HG03521 (cell line): ENCODE data around the gene RALGDS.

ENCODE experiments used
- ATAC-seq: cut with Tn5 transposase; IDR thresholded peaks from one replicate; pipeline ENCODE4 v1.9.1; 2021; ENCODE audit warnings: mild to moderate bottlenecking, moderate library complexity; ENCODE audit not compliant: unreplicated experiment

The RALGDS gene

GRCh38 chr9:133120501-133121197 is 391 bp downstream of the RALGDS start:
- ATAC-seq = peak; percentile 16

GRCh38 chr9:133119846-133120500 is 1.1 kb downstream of the RALGDS start:
- ATAC-seq = no peak

- no peak for ATAC-seq
Measured at GRCh38 chr9:133119103-133119845, 1.8 kb downstream of the RALGDS start.

DNA sequence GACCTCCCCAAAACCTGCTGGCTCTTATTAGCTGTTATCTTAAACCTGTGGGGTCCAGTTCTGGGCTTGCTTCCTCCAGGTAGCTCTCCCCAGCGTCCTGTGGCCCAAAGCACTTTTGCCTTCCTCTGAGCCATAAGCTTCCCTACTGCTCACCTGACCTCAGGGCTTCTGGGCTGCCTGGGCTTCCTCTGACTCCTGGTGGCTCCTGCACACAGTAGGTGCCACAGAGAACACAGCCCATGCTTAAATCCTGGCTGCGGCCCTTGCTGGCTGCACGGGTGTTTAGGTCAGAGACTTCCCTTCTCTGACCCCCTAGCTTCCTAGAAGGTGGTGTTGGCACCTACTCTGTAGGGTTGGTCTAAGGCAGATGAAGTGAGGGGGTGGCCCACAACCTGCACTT is 2.5 kb downstream of the RALGDS start:
- no peak for ATAC-seq

DNA sequence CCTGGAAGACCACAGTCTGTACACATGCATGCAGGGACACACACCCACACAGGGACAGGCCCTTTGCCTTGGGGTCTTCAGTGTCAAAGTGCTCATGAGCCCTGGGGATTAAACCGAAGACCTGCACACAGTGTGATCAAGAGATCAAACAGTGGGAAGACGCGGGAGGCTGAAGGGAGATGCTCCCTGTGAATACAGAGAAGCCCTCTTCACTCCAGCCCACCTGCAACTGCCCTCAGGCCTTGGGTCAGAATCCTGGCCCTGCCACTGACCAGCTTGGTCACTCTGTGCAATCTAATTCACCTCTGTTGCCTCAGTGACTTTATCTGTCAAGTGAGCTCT is 2.9 kb downstream of the RALGDS start:
- no peak for ATAC-seq

- no peak for ATAC-seq
Measured at GRCh38 chr9:133117271-133118178, 3.5 kb downstream of the RALGDS start.

GRCh38 chr9:133116346-133117231 is 4.5 kb downstream of the RALGDS start:
- ATAC-seq = no peak

- peak; percentile 59 for ATAC-seq
Measured at GRCh38 chr9:133115604-133116345, 5.3 kb downstream of the RALGDS start.

- ATAC-seq = no peak
Measured at GRCh38 chr9:133114886-133115603, 6.0 kb downstream of the RALGDS start.

DNA sequence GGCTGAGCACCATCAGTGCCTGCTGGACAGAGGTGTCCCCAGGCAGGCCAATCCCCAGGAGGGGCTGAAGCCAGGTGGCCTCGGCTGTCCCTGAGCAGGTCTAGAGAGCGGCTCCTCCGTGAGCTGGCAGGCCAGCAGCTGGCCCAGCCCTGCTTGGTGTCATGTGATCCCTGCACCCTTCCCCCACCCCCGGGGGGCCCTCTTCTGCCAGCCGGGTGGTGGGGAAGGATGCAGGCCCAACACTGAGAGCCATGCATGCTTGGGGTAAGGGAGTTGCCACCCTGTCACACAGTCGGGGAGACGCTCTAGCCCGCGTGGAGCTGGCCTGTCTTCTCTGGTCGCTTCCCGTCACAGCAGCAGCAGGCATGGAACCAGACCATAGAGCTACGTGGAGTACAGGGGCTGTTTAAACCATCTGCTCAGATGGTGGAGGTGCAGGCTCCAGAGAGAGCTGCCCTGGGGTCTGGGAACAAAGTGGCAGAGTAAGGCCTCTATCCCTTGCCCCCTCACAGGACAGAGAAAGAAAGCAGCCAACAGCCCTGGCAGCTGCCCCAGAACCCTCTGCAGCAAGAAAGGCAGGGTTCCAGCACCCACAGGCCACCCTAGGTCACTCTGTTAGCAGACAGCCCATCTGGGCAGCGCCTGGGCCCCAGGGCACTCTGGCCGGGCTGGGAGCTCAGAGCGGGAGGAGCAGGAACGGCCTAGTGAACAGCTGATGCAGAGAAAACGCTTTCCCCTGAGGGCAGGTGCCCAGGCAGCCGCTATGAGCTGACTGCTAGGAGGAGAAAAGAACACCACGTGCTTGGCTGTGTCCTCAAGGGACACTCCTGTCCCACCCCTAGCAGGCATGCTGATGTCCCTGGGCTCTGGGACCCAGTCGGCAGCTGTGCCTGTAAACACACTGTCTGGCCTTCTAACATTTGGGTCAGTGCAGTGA is 6.8 kb downstream of the RALGDS start:
- ATAC-seq = no peak

DNA sequence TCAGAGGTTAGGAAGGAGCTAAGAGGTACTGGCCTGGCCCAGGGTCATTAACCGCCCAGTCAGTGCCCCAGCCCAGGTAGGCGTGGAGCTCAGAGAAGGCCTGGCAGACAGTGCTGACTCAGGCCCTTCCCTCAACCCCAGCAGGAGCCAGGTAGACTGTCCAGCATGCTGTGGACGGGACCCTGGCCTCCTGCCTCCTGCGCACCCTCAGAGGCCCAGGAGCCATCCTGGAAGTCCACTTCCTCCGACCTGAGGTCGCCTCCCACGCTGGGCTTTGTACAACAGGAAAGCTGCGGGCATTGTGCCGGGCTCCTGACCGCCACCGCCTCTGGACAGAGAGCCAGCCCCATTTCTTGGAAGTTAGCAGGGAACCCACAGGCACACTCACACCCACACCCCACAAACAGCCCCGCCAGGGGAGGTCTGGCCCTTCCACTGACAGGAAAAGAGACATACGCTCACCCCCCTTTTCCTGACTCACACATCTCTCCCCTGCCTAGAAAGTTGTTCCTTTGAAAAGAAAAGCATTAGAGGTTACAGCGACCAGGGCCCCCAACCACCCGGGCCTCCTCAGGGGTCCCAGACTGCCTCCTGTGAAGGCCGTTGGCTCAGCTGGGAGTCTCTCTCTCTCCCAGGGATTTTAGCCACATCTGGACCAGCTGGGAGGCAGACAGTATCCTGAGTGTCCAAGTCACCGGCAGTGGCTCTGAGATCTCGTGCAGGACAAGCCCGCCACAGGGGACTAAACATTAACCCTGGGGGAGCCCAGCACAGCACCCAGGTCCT is 7.7 kb downstream of the RALGDS start:
- no peak for ATAC-seq

DNA sequence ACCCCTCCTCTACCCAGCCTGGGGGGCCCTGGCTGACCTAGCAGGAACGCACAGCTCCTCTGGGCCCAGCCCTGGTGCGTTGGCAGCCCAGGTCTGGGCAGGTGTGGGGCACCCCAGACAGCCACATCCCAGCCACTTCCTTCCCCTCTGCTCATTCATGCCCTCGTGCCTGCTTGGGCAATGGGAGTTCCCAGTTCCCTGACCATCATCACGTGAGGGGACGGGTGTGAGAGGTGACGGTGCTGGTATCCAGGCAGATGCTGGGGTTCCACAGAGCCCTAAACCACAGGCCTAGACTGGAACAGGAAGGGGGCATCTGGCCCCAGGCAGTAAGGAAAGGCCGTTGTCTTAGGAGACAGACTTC is 8.4 kb downstream of the RALGDS start:
- ATAC-seq = no peak

- no peak for ATAC-seq
Measured at GRCh38 chr9:133111808-133112662, 9.0 kb downstream of the RALGDS start.

DNA sequence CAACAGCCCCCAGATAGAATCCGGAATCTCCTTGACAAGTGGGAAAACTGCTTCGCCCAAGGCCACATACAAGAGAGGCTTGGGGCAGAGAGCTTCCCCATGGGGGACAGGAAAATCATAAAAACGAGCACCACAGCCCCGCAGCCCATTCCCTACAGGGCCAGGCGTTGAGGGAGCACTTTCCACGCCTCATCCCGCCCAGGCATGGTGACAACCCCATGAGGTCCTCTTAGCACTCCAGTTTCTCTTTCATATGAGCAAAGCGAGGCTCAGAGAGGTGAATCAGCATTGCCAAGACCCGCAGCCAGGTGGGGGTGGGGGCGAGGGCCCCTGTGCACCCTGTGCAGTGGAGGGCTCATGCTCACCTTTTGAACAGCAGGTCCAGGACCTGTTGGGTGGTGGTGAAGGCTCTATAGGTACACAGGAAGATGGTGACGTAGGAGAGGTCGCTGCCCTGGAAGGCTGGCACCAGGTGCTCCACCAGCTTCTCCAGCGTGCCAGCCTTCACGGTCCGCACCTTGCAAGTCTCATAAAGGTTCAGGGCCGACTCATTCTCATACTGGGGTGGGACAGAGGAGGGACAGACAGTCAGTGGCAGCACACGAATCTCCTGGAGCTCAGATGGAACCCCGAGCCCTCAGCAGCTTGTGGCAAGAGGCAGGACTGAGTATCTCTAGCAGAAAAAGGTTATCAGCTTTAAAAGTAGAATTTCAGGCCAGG is 10.9 kb downstream of the RALGDS start:
- no peak for ATAC-seq
